Prostate gland (tissue), 2 donors: ENCODE data around the gene INTS4. TPM values are rescaled to one million over a fixed set of nuclear protein-coding genes. Genes with fewer than 3 reads are reported as not detected.

Experiments used
- DNase-seq: peaks from one replicate; pipeline ENCODE4 v3.0.0-alpha.2; 2019; ENCODE audit warnings: low spot score
- H3K27ac ChIP-seq, 2 donors: fragments of 200-600 bp; sonication (generic); 2 replicates each; pipeline ENCODE4 v1.5.1; 2017 to 2019
- H3K27me3 ChIP-seq: fragments of 200-600 bp; sonication (generic); replicated peaks from 2 replicates; pipeline ENCODE4 v1.5.1; 2019; ENCODE audit not compliant: insufficient read depth
- H3K36me3 ChIP-seq, 2 donors: fragments of 200-600 bp; sonication (generic); 1 replicate in 1 of 2; 2 replicates in 1 of 2; pipeline versions ENCODE4 v1.5.1 to v1.8.1; 2017 to 2019
- H3K4me1 ChIP-seq: fragments of 200-600 bp; sonication (generic); replicated peaks from 2 replicates; pipeline ENCODE4 v1.5.1; 2019
- H3K4me3 ChIP-seq, 2 donors: fragments of 200-600 bp; sonication (generic); 2 replicates each; pipeline ENCODE4 v1.5.1; 2017 to 2019
- H3K9me3 ChIP-seq: fragments of 200-600 bp; sonication (generic); 2 replicates; pipeline ENCODE4 v1.5.1; 2017
- POLR2A ChIP-seq: fragments of 450-650 bp; IDR thresholded peaks from one replicate; pipeline ENCODE4 v1.6.1; 2016; ENCODE audit warnings: antibody characterized with exemption, mild to moderate bottlenecking
- POLR2AphosphoS5 ChIP-seq: sonication (generic); formaldehyde crosslinking; IDR thresholded peaks from one replicate; pipeline ENCODE4 v1.6.1; 2017; ENCODE audit warnings: antibody characterized with exemption
- WGBS: methylation state at CpG from one replicate; pipeline ENCODE4 v1.1.5; 2018; 5-methylcytosine and 5-hydroxymethylcytosine counted together
- intact Hi-C: fragments of 100-400 bp; cut with DNase I; formaldehyde crosslinking; loops from one replicate; pipeline ENCODE4 v1.14.2; 2022
- total RNA-seq, 2 donors: library from RNA; depleted of rRNA; stranded (reverse); fragments of >200 nt; gene quantifications; one replicate each; pipeline ENCODE4 v1.1.0, GENCODE V29; 2016
- TF ChIP-seq, protein P1 (sequence below), 4 experiments: fragments of 200-600 bp in 2 of 4; fragments of 450-650 bp in 2 of 4; sonication (generic) in 2 of 4; IDR thresholded peaks; 1 replicate in 3 of 4; 2 replicates in 1 of 4; pipeline ENCODE4 v1.5.1; 2016 to 2019; ENCODE audit warnings: antibody characterized with exemption in 4 of 4, mild to moderate bottlenecking in 2 of 4, moderate library complexity in 2 of 4

INTS4 gene
- total RNA-seq, 2 donors from 2014 or later = 30.1 to 31.0 TPM

DNA sequence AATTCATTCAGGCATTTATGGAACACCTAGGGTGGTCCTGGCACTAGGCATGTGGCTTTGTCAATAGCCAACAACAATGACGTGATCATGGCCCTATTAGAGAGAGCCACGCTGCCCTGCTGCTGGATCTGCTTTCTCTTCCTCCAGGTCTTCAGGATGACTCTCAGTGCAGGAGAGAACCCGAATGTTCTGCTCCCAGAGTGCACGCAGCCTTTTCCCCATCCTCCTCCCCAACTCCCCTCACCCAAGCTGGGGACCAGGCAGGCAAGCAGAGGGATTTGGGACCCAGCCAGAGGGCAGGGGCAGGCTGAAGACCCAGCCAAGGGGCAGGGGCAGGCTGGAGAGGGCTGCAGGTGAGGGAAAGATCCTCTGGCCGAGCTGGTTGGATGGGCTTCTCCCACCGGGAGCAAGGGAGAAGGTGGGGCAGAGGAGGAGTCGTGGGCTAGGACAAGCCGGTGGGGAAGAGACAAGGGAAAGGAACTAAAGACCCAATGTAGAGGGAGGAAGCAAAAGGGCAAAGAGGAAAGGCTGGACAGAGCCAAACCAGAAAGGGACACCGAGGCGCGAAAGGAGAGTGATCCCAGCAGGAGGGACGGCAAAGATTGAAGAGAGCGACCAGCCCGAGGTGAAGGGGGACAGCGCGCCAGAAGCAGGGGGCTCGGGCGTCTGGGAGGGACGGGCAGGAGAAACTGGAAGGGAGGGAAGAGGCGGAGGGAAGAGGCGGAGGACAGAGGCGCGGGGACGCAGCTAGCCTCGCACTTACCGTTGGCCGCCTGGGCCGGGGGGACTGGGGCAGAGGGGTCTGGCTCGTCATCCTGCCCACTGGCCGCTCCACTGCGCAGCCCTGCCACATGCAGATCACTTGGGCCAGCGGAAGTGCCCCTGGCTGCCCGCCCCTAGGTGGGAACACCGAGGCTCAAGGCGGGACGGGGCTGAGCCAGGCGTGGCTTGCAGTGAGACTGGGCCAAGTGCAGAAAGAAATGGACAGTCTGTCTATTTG, 28.2 kb upstream of the INTS4 start, which contains the start of gene KCTD14:
KCTD14 (minus strand) TSS at position 880 of the 1,000 bp plus-strand sequence; CDS start at position 853, 27 bp downstream.
- WGBS = 4% methylated on average over 37 of the region's 37 CpGs
- DNase-seq = peak; percentile 37
- Histone ChIP-seq H3K4me3 (peak within 1 kb of the TSS; percentile 33 to 36), H3K9me3 (no peaks in the 10 kb centered on the region), H3K27me3 (no peaks in the 10 kb centered on the region), H3K27ac (peak within 1 kb of the TSS; percentile 34 to 65), H3K4me1 (no peaks in the 10 kb centered on the region), H3K36me3 (no peaks in the 10 kb centered on the region)
- TF ChIP-seq, protein P1, sequence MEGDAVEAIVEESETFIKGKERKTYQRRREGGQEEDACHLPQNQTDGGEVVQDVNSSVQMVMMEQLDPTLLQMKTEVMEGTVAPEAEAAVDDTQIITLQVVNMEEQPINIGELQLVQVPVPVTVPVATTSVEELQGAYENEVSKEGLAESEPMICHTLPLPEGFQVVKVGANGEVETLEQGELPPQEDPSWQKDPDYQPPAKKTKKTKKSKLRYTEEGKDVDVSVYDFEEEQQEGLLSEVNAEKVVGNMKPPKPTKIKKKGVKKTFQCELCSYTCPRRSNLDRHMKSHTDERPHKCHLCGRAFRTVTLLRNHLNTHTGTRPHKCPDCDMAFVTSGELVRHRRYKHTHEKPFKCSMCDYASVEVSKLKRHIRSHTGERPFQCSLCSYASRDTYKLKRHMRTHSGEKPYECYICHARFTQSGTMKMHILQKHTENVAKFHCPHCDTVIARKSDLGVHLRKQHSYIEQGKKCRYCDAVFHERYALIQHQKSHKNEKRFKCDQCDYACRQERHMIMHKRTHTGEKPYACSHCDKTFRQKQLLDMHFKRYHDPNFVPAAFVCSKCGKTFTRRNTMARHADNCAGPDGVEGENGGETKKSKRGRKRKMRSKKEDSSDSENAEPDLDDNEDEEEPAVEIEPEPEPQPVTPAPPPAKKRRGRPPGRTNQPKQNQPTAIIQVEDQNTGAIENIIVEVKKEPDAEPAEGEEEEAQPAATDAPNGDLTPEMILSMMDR (IDR thresholded peaks at IDR 0.05) = no peak
- peak; percentile 53 for TF ChIP-seq POLR2A
- TF ChIP-seq POLR2AphosphoS5 = peak; percentile 49
- intact Hi-C loops = no loop called here

DNA sequence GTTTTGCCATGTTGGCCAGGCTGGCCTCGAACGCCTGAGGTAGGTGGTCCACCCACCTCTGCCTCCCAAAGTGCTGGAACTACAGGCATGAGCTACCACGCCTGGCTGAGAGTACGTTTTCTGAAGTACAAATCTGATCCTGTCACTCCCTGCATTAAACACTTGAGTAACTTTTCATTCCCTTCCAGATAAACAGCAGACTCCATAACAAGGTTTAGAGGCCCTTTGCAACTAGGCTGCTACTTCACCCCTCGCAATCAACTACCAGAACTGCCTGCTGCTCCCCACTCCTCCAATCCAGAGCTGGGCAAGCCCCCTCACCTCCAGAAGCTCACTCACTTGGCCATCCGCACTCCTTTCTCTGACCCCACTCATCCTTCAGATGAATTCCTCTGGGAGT, 27.1 kb upstream of the INTS4 start:
- no peak for TF ChIP-seq POLR2A
- no peak for TF ChIP-seq POLR2AphosphoS5
- TF ChIP-seq, protein P1 (IDR thresholded peaks at IDR 0.05) = no peak
- Histone ChIP-seq H3K9me3 (no peaks in the 10 kb centered on the region), H3K4me3 (no peak overlapping the region), H3K36me3 (no peaks in the 10 kb centered on the region), H3K27ac (peak overlapping the region in 1 of 2 donors; percentile 65), H3K27me3 (no peaks in the 10 kb centered on the region), H3K4me1 (no peaks in the 10 kb centered on the region)
- no peak for DNase-seq
- intact Hi-C loops = no loop called here
- 66% methylated on average over 6 of the region's 6 CpGs for WGBS

DNA sequence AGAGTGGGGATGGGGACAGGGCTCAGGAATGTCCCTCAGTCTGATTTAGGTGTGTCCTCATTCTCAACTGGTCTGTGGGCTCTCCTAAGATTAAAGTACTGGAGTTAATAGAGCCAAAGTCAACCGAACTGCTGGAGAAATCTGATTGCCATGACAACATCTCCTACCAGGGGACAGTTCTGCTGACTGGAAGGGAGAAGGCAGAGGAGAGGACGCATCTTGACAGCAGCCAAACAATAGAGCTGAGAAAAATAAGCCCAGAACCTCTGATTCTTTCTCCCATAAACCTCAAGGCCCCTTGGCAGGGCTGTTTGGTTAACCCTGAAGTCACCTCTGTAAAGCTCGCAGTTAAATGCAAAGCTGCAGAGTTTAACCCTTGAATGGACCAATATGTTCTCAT, 25.8 kb upstream of the INTS4 start:
- Histone ChIP-seq H3K27me3 (no peaks in the 10 kb centered on the region), H3K4me3 (no peak overlapping the region), H3K9me3 (no peaks in the 10 kb centered on the region), H3K27ac (no peak overlapping the region), H3K4me1 (no peaks in the 10 kb centered on the region), H3K36me3 (peaks cover 0 to 2% of the 10 kb centered on the region in 2 donors)
- TF ChIP-seq POLR2A (no peak), POLR2AphosphoS5 (no peak)
- TF ChIP-seq, protein P1 (IDR thresholded peaks at IDR 0.05) = no peak
- intact Hi-C loops = no loop called here
- no peak for DNase-seq
- WGBS = 22% methylated on average over 3 of the region's 3 CpGs

DNA sequence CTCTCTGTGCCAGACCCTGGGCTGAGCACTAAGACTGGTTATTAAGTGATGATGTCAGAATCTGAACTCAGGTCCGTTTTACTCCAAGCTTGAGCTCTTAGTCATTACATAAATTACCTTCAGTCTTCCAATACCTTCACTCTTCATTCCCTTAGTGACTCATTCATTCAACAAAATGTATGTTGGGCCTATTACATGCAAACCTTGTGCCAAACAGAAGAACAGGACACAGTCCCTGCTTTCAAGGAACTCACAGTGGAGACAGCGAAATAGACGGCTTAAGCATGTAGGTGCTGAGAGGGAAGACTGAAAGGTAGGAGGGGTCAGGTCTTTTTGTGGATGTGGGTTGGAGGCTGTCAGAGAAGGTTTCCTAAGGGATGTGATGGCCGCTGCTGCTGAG, 25.3 kb upstream of the INTS4 start:
- H3K27ac ChIP-seq = no peak overlapping the region
- no peaks in the 10 kb centered on the region for H3K4me1 ChIP-seq
- H3K4me3 ChIP-seq = no peak overlapping the region
- H3K36me3 ChIP-seq = peaks cover 0 to 2% of the 10 kb centered on the region in 2 donors
- no peak for DNase-seq
- no peaks in the 10 kb centered on the region for H3K27me3 ChIP-seq
- intact Hi-C loops = no loop called here
- TF ChIP-seq, protein P1 (IDR thresholded peaks at IDR 0.05) = no peak
- TF ChIP-seq POLR2AphosphoS5 (no peak), POLR2A (no peak)
- WGBS = 55% methylated on average over 4 of the region's 4 CpGs
- H3K9me3 ChIP-seq = no peaks in the 10 kb centered on the region
